NCI-H2107 (cell line): ENCODE measurements around the gene MICB.
"Not testable (repeated sequence)": the region's sequence is repeated elsewhere in the genome, so short reads cannot be mapped to it uniquely, and the experiment has no call there.

Experiments
- DNase-seq: peaks from one replicate; lab custom pipeline; 2025; lab: John Stamatoyannopoulos, UW

The MICB gene

DNA sequence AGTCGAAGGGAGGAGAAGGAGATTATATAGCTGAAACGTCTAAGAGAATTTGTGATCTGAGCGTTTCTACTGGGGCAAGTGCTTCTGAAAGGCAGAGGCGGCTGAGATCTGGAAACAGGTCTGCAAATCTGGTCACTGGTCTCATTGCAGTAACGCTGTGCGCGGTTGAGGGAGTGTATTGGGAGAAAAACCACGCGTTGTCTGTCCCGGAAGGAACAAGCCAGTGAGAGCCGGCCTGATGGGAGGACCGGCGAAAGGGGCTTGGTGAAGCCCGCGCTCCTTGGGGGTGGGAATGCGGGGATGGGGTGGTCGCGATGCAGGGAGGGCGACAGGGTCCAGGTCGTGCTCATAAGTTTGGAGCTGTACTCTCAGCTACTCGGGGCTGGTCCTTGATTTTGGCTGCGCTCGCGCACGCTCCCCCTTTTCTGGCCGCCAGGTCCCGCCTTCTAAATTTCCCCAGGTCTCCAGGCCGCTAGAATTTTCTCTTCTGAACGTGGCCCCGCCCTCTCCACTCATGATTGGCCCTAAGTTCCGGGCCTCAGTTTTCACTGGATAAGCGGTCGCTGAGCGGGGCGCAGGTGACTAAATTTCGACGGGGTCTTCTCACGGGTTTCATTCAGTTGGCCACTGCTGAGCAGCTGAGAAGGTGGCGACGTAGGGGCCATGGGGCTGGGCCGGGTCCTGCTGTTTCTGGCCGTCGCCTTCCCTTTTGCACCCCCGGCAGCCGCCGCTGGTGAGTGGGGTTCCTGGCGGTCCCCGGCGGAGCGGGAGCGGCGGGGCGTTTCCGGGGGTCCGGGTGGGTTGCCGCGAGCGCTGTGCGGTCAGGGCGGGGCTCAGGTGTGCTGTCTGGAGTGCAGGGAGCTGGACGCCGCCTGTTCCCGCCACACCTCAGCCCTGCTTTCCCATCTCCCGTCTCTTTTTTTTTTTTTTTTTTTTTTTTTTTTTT lies at the start of gene MICB:
Gene MICB (plus strand): TSS at position 615 of the 946 bp plus-strand sequence. CDS start 49 bp downstream, at position 664.
- DNase-seq = no peak

DNA sequence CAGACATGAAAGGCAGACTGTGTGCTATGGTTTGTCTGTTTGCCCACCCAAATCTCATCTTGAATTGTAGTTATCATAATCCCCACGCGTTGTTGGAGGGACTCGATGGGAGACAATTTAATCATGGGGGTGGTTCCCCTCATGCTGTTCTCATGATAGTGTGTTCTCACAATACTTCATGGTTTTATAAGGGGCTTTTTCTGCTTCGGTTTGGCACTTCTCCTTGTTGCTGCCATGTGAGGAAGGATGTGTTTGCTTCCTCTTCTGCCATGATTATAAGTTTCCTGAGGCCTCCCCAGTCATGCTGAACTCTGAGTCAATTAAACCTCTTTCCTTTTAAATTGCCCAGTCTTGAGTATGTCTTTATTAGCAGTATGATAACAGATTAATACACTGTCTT lies 47.2 kb upstream of the MICB start:
- no peak for DNase-seq

DNA sequence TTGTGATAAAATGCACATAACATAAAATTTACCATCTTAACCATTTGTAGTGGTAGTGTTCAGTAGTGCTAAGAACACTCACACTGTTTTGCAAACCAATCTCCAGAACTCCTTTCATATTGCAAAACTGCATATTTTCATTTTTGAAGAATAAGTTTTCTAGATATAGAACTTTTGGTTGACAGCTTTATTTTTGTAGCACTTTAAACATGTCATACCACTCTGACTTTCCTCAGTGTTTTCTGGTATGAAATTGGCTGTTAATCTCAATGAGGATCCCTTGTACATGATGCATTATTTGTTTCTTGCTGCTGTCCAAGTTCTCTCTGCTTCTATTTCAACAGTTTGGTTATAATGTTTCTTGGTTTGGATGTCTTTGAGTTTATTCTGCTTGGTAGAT lies 45.1 kb upstream of the MICB start:
- no peak for DNase-seq

DNA sequence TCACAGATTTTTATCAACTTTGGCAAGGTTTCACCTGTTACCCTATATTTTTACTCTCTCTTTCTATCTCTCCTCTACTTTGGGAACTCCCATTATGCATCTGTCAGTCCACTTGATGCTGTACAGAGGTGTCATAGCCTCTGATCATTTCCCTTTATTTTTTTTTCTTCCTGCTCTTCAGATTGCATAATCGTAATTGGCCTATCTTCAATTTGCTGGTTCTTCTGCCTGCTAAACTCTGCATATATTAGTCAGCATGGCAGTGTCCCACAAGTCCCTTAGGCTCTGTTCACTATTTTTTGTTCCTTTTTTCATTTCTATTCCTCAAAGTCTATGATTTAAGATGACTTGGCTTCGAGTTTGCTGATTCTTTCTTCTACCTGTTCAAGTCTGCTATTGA lies 44.7 kb upstream of the MICB start:
- DNase-seq = no peak

DNA sequence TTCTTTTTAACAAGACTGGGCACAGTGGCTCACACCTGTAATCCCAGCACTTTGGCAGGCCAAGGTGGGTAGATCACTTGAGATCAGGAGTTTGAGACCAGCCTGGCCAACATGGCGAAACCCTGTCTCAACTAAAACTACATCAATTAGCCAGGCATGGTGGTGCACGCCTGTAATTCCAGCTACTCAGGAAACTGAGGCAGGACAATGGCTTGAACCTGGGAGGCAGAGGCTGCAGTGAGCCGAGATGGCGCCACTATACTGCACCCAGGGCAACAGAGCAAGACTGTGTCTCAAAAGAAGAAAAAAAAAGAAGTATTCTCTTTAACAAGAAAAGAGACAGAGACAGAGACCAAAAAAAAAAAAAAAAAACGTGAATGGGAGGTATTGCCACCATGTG lies 38.1 kb upstream of the MICB start:
- not testable (repeated sequence) for DNase-seq

DNA sequence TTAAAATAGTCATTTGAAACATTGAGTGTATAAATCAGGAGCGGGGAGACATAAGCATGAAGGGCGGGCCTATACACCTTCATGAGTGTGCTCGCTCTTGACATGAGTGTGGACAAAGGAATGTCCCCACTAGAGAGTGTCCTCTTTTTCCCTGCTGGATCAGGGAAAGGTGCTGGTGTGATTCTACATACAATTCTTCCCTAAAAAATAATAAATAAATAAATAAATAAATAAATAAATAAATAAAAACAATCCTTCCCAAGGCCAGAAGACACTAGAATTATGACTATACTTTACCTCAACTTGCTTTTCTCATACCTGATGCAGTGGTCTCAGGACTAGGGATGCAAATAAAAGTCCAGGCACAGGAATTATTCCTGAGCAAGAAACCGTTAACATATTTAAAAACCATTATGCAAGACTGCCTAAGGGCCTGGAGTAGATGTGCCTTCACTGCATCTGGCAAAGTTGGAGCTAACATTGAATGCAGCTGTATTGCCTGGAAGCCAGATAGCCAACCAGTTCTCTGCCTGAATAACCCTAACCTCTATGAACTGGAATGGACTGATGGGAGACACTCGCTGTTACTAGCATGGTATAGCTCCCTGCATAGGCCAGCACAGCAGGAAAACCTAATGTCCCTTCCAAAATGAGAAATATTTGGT lies 37.5 kb upstream of the MICB start:
- no peak for DNase-seq

DNA sequence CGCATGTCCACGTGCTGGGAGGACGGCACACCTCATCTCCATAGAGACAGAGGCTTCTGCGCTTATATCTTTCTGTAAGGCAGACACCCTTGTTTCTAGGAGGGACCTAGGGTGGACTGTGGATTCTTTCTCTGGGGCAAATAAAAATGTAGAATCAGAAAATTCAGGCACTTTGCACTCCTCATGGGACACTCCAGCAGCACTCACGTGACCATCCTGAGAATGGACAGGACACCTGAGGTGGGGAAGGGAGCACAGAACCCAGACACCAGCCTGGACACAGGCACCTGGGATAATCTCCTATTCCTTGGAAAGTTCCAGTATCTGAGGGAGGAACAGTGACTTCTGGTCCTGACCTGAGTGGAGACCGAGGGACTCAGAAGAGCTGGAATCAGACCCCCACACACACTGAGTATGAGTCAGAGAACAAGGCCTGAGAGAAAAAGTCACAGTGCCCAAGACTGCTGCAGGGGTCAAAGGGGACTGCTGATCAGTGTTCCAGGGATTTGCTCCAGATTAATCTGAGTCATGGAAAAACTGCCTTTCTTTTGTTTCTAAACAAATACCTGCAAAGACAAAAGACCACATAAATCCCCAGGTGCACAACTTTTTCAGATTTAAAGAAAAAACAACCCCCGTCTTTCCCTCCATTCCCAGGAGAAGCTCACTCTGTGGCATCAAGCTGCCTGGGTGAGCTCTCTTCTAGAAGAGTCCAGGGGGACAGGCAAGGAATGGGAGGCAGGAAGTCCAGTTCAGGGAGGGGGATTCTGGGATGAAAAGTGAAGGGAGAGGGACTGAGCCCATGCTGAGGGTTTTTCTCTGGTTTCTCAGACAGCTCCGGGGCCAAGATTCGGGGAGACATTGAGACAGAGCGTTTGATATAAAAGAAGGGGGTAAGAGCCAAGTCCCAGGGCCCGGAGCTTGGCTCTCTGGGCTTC lies 35.6 kb upstream of the MICB start:
- no peak for DNase-seq

DNA sequence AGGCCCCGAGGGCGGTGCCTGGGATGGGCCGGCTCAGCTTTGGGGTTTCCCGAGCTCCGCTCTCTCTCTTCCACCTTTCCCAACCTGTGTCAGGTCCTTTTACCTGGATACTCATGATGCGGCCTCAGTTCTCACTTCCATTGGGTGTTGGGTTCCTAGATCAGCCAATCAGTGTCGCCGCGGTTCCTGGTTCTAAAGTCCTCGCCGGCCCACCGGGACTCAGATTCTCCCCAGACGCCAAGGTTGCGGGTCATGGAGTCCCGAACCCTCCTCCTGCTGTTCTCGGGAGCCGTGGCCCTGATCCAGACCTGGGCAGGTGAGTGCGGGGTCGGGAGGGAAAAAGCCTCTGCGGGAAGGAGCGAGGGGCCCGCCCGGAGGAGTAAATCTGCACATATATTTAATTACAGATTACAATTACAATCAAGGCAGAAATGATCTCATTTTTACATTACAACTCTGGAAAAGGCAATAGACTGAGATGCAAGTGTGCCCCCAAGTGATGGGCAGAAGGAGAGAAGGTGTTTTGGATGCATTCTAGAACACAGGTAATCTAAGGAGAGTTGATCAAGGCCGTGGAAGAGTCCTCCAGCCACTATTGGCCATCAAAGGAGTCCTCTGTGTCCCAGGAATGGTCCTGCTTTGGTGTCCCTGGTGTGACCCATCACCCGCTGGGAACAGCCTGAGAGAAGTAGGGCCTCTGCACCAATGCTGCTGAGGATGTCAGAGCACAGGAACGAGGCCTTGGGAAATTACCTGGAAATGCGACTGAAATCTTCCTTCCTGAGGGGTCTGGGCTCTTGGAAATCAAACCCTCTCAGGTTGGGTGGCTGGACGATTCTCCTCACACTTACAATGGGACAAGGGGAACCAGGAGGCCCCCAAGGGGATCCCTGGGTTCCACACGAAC lies 34.7 kb upstream of the MICB start:
- peak; percentile 18 for DNase-seq

DNA sequence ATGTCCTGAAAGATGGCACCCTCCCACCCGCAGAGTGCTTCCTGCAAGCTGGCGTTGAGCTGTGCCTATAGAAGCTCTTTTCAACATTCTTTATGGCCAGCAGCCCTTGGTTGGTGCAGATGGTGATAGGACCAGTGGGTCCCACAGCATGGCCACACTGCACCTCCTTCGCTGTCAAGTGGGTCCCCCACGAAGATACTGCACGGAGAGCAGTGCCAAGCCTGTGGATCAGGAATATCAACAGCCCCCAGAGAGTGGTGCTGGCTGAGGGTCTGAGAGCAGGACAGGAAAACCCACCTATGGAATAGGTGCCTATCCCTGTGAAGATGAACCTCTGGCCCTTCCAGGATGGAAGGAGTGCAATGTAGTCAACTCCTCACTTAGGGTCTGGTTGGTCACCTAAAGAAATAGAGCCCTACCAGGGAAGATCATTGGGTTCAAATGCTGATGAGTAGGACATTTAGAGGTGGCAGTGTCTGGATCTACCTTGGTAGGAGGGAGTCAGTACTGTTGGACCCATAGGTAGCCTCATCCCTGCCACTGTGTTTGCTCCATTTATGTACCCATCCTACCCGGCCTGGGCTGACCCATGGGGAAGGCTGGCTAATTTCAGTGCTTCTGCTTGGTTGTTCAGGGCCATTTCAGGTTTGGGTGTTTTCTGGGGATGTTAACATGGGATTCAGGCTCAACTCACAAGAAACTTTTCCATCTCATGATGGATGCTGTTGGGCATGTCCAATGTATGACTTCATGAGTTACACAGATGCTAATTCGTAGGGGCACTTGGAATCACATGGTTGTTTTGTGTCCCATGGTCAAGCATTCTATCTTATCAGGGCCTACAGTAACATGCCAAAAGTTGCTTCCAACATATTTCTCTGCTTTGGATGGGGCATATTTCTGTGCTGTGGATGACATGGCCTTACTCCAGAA lies 33.4 kb upstream of the MICB start:
- DNase-seq = no peak

DNA sequence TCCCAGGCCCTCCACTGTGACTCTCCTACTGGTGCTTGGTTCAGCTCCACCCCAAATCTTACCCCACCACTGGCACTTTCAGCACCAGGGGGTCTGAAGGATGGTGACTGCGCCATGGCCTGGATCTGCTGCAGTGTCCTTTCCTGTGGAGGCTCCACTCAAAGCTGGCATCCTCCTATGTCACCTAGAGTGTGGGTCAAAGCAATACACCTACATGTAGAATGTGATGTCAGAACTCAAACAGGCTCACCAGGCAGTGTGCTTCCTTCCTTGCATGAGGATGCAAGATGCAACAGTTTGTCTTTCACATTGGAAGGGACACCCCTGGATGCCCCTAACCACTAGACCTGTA lies 32.8 kb upstream of the MICB start:
- no peak for DNase-seq

DNA sequence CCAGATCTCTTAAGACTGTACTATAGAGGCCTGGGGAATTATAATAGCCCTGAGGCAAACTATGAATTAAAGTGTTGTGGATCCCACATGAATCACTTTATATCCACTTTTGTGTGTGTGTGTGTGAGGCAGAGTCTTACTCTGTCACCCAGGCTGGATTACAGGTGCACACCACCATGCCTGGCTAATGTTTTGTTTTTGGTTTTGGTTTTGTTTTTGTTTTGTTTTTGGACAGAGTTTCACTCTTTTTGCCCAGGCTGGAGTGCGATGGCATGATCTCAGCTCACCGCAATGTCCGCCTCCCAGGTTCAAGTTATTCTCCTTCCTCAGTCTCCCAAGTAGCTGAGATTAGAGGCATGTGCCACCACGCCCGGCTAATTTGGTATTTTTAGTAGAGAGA lies 32.2 kb upstream of the MICB start:
- no peak for DNase-seq

DNA sequence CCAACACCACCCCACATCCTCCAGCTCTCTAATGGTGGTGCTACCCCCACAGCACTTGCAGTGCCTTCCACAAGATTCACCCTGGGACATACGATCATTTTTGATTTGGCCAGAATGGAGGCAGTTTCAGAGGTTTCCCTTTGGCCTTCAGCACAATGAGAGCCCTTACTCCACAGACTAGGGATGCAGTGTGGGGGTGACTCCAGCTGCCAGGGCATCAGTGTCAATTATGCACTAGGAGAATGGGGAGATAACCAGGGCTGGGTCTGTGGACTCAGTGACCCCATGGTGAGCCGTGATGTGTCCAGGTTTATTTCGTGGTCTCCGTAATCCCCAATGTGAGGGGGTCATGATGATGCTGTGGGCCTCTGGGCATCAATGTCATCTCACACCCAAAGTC lies 31.5 kb upstream of the MICB start:
- DNase-seq = no peak

DNA sequence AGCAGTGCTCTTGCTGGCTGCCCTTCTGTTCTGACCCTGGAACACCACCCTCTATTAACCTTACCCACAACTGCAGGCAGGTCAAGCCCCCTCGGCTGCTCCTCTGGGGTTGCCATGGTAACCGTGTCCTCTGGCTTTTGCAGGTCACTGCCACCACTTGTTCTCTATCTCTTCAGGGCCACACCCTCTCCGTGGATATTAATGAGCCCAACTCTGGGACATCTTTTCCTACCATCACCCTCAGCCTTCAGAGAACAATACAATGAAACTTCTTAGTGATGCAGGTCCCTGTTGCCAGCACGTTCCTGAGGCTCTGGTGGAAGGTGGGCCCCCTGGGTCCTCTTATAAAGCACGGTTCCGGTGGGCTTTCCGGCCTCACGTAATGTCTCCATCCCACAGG lies 30.8 kb upstream of the MICB start:
- no peak for DNase-seq

DNA sequence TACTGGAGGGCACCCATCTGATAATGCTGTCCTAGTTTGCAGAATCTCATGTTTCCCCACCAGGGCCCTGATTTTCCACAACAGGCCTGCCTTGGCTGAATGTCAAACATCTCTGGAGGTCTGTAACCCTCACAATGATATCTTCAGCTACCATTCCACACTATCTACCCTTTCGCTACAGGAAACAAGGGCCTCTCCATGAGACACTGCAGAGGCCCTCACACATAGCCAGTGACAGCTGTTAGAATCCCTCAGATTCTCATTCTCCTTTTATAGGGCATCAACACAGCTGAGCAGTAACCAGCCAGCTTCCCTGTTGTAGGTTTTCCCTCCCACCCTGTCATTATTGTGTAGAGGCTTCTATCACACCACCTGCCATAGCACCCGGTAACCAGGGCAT lies 29.6 kb upstream of the MICB start:
- DNase-seq = no peak

DNA sequence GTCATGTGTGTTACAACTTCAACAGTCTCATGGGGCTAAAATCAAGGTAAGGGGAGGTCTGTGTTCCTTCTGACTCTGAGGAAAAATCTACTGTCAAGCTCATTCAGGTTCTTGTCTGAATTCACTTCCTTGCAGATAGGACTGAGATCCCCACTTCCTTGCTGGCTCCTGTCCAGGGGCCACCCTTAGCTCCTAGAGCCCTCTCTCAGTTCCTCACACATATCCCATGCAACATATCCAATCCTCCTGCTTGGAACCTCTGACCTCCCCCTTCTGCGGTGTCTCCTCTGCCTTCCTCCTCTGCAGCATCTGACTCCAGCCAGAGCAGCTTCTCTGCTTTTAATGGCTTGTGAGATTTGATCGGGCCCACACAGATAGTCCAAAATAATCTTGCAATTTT lies 27.1 kb upstream of the MICB start:
- no peak for DNase-seq

DNA sequence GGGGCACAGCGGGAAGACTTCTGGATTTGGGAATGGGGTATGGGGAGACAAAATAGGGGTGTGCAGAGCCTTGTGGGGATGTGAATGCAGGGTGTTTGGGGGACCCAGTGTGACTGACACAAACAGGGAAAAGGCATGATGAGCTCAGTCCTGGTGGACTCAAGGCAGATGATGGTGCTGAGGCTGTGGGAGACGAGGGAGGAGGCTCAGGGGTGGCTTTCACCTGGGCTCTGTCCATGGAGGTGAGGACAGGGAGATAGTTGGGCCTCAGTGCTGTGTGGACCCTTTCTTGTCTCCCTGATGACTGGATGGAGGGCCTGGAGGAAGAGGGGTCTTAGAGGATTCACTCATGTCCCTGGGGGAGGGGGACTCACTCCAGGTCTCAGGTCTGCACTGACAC lies 26.2 kb upstream of the MICB start:
- DNase-seq = no peak

DNA sequence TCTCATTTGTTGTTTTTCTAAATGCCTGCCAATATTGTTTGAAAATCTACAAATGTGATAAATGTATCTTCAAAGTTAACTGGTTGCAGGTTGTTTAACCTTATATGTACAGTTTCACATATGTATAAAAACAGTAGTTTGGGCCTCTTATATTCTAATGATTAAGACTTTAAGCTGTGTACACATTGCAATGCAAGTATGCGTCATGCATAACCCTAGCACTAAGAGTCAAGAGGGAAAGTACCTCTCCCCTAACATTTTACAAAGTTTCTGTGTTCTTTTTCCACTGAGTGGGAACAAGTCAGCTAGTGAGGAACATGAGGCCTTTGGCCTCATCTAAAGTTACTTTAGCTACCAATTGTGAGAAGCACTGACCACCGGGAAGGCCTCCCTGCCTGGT lies 25.7 kb upstream of the MICB start:
- no peak for DNase-seq

DNA sequence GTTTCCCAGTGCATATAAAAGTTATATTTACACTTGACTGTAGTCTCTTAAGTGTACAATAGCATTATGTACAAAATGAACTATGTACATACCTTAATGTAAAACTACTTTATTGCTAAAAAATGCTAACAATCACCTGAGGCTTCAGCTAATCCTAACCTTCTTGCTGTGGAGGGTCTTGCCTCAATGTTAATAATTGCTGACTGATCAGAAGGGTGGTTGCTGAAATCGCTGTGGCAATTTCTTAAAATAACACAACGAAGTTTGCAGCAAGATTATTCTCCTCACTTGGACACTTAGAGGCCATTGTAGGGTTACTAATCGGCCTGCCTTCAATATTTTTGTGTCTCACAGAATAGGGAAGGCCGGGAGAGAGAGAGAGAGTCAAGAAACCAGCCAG lies 24.7 kb upstream of the MICB start:
- no peak for DNase-seq

DNA sequence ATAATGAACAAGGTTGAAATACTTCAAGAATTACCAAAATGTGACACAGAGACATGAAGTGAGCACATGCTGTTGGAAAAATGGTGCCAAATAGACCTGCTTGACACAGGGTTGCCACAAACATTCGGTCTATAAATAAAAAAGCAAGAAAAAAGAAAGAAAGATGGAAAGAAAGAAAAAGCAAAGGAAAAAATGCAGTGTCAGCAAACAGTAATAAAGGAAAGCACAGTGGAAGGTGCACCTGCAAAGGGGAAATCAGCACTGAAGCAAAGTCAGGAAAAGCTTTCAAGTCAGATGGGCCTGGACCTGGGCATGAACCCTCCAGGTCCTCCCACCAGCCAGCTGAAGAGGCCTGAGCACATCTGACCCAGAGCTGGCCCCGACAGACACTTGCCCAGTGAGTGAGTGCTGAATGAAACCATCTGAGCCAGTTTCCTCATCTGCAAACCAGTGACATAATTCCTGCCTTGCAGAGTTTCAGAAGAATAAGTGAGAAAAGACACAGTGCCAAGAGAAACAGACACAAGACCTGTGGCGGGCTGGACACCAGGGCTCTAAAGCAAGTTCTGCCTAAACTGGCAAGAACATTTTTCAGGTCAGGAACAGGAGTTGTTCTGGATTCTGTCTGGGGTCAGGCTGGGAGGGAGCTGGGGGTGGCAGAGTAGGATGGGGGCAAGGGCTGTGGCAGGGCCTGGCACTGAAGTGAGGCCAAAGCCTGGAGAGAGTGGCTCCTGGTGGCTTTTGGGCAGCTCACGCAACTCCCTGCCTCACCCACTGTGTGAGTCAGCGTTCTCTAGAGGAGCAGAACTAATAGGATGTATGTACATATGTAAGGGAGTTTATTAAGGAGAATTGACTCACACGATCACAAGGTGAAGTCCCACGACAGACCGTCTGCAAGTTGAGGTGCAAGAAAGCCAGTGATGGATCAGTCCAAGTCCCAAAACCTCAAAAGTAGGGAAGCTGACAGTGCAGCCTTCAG lies 23.9 kb upstream of the MICB start:
- DNase-seq = no peak
